ENCODE data around the gene COL18A1.

GRCh38 chr21:45511007-45511406 lies 106.0 kb downstream of the COL18A1 start:
- TF ChIP-seq CTCF (IDR thresholded peaks at IDR 0.05; ENCODE audit: low read depth, low read length) (no peak), EZH2phosphoT487 (IDR thresholded peaks at IDR 0.05; ENCODE audit: low read depth) (no peak)

Measured in OCI-LY3 (cell line).